Hematopoietic multipotent progenitor cell treated with erythropoietin and hydrocortisone succinate and interleukin-3 and kit ligand, for 17 days (in vitro differentiated cells): ENCODE measurements around the gene SORCS2.

ENCODE experiments used
- DNase-seq: peaks from one replicate; pipeline ENCODE4 v3.0.0-alpha.2; 2015; ENCODE audit warnings: low spot score

Gene SORCS2

DNA sequence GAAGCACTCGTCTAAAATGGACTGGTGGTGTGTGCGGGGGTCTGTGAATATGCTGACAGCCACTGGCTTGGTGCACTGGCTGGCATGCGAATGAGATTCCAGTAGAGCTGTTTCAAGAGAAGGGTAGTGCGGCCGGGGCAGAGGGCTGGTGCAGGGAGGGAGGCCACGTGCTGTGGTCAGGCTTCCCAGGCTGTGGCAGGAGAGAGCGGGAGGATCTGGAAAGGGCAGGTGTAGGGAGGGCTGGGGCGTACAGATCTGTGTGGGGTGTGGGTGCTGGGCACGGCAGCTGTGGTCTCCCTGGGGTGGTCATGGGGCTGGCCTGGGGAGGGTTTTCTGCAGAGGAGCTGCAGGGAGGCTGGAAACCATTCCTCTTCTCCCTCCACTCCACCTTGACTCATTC, 30.2 kb downstream of the SORCS2 start:
- no peak for DNase-seq

DNA sequence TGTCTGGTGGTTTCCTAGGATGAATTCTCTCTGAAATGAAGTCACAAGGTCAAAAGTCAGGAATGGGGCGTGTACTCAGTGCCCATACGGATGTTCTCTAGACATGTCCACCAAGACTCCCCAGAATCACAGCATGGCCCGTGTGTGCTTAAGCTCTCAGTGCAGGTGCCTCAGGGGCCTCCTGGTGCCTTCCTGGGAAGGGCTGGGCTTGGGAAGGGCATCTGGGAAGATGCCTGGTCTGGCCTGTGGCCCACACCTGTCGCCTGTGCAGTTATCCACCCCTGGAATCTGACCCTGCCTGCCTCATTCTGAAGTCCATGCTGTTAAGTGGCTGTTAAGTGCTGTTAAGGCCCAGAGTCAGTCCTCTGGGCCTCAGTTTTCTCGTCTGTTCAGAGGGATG, 31.2 kb downstream of the SORCS2 start:
- no peak for DNase-seq

DNA sequence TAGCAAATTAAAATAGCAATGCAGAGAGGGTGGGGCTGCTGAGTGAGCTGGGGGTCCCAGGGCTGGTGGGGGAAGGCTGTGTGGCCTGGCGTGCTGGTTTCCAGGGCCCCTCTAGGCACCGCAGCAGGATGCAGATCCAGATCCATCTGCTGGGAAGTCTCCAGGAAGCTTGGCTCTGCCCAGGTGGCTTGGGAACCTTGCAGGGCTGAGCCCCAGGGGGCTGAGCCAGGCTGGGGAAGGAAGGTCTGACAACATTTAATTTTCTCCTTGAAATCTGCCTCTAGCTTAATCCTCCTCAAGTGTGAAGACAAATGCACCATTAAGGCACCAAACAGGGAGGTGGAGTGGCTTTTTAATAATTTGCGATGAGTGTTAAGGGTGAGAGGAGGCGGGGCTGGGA, 31.7 kb downstream of the SORCS2 start:
- no peak for DNase-seq

DNA sequence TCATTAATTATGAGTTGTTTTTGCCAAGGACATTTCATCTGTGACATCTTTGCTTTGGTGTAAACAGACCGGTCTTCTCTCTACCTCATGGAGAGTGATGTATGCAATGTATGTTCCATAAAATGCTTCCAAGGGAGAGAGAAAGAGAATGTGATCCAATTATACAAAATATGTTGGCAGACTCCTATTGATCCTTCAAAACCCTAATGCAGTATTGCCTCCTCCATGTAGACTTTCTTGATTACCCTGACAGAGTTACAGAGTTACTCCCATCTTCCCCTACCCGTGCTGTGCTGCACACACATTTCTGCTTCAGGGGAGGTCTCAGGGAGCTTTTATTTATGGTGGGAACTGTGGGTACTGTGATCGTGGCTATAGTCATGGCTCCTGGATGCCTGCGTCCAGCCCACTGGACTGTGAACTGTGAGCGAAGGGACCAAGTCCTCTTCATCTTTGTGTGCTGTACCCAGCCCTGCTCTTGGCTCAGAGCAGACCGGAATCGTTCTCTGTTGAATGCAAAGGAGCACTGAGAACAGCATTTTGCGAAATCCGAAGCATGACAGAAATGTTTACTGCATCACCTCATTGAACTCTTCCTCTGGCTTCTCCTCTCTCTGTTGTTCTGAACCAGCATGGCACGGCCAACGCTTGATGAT, 32.7 kb downstream of the SORCS2 start:
- DNase-seq, result no peak

DNA sequence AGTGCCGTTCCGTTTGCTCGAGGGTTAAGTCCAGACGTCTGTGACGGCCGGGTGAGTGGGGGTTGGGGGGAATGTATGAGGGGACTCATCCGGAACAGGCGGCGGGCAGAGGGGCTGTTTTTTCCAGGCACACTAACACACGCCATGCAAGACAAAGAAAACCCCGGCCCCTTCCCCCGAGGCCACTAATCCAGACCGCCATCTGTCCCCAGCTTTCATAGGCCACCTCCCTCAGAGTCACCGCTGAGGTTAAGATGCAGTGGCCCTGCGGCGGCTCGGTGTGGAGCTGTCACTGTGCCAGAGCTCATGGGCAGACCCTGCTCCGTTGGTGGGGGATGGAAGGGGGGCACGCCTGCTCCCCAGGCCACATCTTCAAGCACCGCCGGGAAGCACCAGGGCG, 34.1 kb downstream of the SORCS2 start:
- DNase-seq, result no peak

DNA sequence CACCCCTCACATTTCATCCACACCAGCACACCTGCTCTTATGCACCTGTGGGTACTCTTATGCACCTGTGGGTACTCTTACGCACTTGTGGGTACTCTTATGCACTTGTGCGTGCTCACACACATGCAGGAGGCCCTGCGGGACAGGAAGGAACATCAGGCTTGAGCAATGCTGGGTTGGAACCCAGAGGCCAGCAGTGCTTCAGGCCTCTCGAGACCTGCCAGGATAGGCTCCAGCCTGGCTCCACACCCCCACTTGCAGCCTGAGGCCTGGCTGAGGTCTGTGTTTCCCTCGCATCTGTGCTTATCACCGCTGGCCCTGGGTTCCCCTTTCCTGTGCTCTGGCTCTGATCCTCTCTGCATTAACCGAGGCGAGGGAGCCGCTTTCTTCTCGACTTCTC, 34.7 kb downstream of the SORCS2 start:
- no peak for DNase-seq

DNA sequence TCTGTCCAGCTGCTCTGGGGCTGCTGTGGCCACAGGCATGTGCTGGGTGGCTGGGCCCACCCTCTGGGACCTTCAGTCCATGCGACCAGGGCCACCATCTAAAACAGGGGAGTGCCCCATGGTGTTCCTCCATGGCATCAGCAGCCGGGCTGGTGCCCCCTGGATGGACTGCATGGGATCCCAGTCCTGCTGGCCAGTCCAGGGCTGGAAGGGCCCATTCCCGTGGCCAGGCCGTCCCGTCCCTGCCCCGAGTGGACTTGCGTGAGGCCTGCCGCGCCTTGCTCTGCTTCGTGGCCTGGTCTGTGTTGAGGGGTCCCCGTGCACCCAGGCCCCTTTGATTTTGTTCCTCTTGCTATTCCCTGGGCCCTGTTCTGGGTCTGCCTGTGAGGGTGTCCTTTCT, 36.4 kb downstream of the SORCS2 start:
- no peak for DNase-seq

DNA sequence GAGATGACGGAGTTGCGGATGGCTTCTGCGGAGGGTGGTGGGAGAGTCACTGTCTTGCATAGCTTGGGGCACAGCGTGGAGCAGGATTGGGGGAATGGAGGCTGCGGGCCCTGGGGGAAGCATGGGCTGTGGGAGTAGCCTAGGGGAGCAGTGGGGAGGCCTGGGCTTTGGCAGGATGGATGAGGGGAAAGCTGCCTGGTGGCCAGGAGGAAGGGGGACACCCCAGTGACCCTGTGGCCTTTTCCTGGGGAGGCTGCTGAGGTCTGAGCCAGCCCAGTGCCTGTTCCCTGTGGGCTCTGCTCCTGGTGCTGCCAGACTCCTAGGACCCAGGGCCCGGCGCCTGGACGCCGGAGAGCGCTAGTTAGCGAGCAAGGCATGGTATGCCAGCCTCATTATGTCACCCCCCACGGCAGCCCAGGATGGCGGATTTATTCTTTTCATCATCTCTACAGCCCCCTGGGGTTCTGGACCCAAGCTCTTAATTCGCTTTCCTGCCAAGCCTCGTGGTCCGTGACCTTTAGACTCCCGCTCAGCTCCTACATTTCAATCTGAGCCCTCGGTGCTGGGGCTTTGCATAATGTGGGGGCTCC, 39.8 kb downstream of the SORCS2 start:
- DNase-seq, result no peak

DNA sequence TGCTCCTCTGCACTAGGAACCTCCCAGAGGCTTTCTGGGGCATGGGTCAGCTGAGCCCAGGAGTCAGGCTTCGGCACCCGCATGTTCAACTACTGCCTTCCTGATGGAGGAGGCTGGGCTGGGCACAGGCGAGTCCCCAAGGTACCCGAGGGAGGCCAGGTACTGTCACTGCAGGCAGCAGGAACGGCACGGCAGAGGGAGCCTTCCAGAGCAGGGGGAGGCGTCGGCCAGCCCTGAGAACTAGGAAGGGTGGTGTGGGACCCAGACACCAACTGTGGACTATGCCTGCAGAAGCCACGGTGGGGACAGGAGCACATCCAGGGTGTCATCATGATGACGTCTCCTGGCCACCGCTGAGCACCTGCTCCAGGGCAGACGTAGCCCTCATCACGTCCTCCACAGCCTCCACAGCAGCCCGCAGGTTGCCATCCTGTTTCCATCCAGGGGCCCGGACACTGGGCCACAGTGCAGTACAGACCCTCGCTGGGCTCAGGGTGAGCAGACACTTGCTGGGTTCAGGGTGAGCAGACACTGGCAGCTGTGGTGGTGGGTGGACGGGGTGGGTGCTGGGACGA, 40.8 kb downstream of the SORCS2 start:
- DNase-seq, result no peak

DNA sequence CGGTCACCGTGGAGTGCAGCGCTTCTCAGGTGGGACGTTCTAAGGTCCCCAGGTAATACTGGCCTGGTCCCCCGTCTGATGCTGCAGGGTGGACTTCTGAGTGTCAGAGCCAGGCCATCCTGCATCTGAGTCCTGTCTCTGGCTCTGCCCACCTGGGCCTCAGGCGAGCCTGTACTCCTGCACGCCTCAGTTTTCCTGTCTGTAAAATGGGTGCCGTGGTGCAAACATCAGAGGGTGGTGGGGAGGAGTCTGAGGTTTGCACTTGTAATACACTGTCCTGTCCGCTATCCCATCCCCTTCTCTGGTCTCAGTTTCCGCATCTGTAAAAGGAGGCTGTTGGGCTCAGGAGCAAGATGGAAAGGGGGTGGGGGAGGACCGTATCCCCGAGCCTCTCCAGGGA, 41.3 kb downstream of the SORCS2 start:
- no peak for DNase-seq

DNA sequence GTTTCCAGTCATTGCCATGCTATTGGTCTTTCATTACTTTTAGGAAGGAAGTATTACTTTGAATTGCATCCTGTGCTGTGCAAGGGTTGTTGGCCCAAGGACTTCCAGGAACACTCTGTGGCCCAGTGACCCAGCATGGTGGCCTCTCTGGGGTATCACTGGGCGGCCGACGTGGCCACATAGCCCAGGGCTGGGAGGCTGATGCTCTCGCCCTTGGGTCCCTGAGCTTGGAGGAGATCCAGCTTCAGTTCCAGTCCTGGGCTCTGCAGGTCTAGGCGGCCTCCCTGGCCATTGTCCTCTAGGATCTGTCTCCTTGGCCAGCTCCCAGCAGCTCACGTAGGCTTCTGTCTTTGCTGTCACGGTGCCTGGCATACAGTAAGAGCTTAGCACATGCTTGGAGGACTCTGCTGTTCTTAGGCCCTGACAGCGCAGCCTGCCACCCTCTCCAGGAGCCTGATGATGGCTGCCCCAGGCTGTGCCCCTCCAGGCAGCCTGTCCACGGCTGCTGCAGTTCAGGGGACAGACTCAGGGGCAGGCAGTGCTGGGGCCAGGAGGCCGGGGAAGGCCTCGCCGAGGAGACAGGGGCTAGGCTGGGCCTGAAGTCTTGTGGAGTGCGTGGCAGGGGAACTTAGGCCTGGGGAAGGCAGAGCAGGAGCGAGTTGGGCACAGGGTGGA, 42.2 kb downstream of the SORCS2 start:
- DNase-seq, result no peak

DNA sequence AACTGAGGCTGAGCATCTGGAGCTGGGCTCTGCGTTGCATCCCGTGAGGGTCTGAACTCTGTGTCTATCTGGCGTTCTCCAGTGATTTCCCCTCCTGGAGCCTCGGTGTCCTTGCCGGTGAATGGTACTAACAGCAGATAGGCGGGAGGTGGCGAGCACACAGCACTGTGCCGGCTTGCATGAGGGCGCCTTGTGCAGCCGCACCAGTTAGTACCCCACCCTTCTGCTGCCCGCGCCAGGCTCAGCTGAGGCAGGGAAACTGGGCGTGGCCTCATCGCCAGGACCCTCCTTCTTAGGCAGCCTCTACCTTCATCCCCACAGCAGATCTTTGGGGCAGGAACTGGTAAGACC, 42.7 kb downstream of the SORCS2 start:
- DNase-seq, result no peak

DNA sequence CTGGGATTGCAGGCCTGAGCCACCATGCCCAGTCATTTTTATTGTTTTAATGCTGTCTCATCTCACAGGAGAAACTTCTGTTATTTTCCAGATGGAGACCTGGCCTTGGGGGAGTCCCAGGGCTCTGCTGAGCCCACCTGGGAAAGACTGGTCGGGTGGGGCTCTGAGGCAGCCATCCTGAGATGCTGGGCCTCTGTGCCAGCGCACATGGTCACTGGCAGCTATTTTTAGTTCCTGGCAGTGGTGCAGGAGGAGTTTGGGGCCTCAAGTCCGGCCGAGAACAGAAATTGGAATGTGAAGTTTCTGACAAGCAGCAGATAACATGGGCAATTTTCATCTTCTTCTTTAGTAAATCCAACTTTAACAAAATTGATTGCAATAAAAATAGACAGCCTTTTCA, 44.5 kb downstream of the SORCS2 start:
- DNase-seq, result no peak

DNA sequence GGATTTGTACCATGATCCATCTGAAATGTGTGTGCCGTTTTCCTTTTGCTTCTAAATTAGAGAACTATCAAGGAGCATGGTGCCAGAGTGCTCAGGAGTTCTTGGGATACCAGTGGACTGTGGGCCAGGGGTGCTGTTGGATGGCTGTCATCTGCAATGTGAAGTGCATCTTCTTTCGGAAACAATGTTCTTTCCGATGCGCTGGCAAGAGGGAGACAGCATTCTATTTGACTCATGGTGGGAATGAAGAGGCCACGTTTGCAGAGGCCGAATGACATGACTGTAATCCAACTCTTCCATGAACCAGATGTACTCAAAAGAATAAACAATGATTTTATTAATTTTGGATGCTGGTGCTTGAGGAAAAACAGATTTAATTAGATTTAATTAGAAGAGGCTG, 45.5 kb downstream of the SORCS2 start:
- DNase-seq, result no peak

DNA sequence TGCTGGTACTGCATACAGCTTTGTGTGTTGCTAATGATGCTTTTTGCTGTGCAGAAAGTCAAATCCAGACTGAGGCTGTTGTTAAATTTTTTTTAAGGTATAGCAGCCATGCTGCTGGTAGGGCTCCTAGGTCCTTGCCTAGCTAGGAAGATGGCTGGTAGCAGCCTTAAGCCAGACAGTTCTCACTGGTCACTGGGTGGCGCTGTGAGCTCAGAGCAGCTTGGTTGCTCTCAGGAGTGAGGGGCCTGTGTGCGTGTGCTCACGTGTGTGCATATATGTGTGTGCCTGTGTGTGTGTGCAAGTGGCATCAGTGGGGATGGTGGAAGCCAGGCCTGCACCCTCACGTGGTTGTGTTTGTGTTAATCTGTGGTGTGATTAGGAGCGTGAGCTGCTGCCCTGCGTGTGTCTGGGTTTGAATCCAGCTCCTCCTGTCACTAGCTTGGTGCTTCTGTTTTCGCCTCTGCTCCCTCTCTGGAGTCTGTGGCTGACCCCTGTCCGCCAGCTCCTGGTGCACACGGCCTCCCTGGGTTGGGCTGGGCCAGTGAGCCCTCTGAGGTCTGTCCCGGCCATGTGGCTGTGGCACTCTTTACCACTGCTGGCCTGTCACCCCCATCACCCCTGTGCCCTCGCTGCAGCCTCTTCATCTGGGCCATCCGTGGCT, 46.1 kb downstream of the SORCS2 start:
- no peak for DNase-seq

DNA sequence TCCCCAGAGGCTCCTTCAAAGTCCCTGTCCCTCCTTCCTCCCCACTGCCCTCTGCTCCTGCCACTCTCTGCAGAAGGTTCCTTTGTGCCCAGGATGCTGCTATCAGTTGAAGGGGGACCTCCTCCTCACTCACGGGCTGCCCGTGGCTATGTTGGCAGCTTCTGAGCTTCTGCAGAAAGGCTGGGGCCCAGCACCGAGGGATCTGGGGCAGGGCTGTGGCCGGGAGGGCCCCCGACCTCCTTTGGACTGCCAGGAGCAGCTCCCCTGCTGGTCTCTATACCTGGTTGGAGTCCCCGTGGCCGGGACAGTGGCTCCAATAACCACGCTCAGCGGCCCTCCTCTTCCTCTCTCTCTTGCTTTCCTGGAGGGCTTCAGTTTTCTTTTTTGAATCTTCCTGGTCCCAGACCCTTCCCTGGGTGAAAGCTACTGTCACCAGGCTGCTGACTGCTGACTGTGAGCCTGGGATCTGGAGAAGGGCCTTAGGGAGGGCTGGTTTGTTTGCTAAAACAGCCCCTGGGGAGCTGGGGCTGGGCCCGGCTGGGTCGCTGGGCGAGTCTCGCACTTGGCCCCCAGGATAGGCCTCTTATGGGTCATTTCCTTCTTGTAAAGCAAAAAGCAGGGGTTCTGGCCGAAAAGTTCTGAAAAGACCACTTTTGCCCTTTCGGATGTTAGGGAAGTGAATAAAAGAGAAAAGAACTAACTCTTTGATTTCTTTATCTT, 46.9 kb downstream of the SORCS2 start:
- no peak for DNase-seq

DNA sequence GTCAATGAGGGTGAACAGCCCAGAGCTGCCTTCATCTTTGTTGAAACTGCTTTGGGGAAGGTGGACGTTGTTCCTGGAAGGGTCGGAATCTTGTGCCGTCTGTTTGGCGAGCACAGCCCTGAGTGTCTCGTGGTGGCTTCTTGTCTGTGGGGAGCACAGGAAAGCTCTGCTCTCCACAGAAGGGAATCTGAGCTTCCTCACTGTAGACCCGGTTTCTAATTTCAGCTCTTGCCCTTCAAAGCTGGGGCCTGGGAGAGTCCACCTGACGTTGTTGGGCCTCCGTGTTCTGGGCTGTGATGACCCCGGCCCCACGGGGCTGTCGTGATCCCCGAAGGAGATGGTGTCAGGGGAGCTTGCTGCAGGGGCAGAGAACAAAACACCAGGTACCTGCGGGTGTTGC, 47.5 kb downstream of the SORCS2 start:
- DNase-seq, result no peak

DNA sequence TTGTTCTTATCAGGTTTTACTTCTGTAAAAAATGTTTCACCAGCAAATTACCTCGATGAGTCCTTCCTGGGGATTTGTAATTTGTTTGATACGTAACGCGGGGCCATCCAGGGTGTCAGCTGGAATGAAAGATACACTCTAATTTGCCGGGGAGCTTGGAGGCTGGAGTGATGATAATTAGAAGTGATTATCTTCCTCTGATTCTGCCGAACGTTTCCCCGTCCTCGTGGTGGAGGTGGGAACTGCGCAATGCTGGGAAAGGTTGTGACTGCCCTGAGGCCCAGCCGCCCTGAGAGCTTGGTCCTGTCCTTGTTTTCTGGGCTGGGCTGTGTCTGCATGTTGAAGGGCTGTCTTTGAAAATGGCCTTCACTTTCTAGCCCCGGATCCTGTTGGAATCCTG, 48.0 kb downstream of the SORCS2 start:
- no peak for DNase-seq

DNA sequence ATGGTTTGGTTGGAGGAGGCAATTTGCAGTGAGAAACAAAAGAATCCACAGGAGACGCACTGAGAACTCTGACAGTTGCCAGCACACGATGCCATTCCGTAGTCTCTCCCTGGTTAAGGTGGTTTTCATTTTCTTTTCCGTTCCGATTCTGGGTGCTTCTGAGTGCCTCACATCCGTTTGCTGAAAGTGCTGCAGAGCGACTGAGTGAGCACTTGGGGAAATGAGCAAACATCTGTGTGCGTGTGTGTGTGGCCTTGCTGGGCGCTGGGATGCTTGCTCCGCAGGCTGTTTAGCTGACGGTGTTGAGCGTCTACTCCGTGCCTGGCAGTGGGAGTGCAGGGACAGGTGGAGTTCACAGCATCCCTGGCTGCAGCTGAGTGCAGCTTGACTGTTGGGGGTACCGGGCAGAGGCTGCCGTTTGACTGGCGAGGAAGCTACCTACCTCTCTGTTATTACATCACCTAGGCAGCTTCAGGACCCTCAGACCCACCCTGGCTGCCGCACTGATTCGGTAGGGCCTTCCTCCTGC, 49.3 kb downstream of the SORCS2 start:
- no peak for DNase-seq

DNA sequence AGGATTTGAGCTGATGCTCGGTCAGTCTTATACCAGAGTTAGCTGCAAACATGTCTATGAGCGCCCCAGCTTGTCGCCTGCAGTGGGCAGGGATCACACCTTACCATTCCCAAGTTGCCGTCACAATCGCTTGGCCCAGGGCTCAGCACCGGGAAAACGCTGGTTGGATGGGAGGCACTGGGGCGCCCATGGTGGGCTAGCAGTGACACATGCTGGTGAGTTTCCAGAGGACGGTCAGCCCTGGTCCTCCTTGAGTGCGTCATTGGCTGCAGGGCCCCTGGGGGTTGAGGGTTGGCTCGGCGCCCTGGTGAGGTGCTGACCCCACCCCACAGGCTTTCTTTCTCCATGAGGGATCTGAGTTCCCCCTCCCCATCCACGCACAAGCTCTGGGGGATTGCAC, 50.4 kb downstream of the SORCS2 start:
- no peak for DNase-seq

DNA sequence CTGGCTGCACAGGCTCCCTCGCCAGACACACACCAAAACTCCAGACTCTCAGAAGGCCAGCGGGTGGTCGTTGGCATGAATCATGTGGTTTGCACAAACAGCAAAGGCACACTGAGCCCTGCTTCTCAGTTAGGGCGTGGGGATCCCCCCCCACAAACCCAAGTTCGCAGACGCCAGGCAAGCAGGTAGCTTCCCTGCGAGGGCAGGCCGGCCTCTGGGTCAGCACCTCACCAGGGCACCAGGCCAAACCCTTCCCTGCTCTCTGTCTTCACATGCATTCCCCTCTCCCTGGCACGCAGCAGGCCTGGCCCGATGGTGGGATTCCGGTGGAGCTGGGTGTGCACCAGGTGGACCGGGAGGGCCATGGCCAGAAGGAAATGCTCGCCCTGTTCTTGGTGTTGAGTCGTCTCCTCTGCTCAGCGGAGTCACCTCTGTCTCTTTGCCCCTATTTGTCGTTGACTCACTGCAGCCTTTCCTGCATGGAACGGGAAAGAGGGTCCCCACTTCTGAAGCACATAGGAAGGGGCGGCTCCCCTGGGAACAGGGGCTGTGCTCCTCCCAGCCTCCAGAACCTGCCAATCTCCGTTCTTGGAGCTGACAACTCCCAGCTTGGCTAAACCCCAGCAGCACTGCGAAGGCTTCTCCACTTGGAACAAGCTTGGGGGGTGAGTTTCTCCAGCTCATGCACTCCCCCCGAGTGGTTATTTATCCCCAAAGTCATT, 51.4 kb downstream of the SORCS2 start:
- DNase-seq, result no peak

DNA sequence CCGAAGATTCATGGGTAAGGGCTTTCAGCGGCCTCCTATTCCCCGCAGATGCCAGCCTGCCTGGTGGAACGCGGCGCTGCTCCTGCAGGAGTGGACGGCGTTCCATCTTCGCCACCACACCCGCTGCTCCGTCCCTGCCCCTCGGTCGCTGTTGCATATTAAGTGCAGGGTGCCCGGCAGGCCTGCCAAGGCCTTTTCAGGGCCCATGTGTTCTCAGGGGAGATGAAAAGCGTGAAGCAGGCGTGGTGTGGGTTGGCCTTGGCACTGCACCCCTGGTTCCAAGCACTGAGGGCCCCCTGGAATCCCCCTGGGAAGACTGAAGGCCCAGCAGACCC, 52.0 kb downstream of the SORCS2 start:
- no peak for DNase-seq
